ENCODE measurements around the gene ZNF805. TPM values are rescaled to one million over a fixed set of nuclear protein-coding genes. Genes with fewer than 3 reads are reported as not detected.
A peak's percentile ranks its signal among the peaks of the same experiment; 100 is the strongest.

Gene ZNF805
- total RNA-seq, 1 experiment from 2014 or later, result 13.5 TPM

DNA sequence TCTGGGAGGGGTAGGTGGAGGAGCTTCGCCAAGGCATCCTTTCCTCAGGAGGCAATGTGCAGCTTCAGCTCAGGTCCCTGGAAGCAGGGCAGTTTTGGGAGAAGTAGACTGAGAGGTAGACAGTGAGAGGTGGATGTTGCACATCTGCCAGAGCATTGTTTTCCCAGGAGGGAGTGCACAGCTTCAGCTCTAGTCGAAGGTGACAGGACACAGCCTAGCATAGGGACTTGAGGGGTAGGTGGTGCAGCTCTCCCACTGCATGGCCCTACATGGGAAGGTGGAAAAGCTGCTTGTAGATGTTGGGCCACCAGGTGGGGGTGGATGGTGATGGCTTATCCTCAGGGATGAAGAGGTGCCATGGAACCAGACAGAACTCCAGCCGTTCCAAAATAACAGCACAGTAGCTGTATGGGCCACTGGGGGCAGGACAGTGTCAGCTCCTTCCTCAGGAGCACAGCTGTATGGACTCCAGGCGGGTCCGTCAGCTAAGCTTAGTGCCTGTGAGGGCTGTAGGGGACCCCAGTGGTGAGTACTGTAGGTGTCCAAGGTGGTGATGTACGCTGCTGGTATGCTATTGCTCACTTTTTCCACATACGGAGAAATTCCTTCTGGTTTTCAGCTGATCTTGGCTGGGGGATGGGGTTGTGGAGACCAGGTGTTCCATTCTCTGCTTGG is 62.4 kb downstream of the ZNF805 start:
- Histone ChIP-seq H3K27me3 (ENCODE audit: insufficient read depth, low read depth) (no peaks in the 10 kb centered on the region), H3K27ac (peak overlapping the region; percentile 59), H3K9me2 (ENCODE audit: insufficient read depth) (no peaks in the 10 kb centered on the region), H3K36me3 (ENCODE audit: low read depth) (peaks cover 40% of the 10 kb centered on the region), H3F3A (ENCODE audit: insufficient read depth, low read depth) (peaks cover 57% of the 10 kb centered on the region), H3K4me3 (no peak overlapping the region), H2AFZ (no peak overlapping the region), H3K79me2 (ENCODE audit: low read depth) (peaks cover 53% of the 10 kb centered on the region), H3K4me2 (peak overlapping the region; percentile 35; the same call in 1 of the 2 replicates), H3K9me3 (ENCODE audit: insufficient read depth, low read depth) (peaks cover under 1% of the 10 kb centered on the region; the same call in 1 of the 2 replicates), H4K20me1 (ENCODE audit: insufficient read depth) (peaks cover 36% of the 10 kb centered on the region), H3K4me1 (replicated peaks; ENCODE audit: insufficient read depth) (peaks cover 26% of the 10 kb centered on the region)
- TF ChIP-seq, protein P1, sequence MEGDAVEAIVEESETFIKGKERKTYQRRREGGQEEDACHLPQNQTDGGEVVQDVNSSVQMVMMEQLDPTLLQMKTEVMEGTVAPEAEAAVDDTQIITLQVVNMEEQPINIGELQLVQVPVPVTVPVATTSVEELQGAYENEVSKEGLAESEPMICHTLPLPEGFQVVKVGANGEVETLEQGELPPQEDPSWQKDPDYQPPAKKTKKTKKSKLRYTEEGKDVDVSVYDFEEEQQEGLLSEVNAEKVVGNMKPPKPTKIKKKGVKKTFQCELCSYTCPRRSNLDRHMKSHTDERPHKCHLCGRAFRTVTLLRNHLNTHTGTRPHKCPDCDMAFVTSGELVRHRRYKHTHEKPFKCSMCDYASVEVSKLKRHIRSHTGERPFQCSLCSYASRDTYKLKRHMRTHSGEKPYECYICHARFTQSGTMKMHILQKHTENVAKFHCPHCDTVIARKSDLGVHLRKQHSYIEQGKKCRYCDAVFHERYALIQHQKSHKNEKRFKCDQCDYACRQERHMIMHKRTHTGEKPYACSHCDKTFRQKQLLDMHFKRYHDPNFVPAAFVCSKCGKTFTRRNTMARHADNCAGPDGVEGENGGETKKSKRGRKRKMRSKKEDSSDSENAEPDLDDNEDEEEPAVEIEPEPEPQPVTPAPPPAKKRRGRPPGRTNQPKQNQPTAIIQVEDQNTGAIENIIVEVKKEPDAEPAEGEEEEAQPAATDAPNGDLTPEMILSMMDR (conservative IDR thresholded peaks at IDR 0.05), result no peak
- TF ChIP-seq EZH2 (IDR thresholded peaks at IDR 0.05; ENCODE audit: low read depth), result no peak
- DNase-seq, result peak in 1 of 2 experiments; percentile 24
- ChIA-PET POLR2A (ENCODE audit: unreplicated experiment) (interaction anchor here (0.6 kb wide), 1 partner anchor 8 kb away, joined by 4 read pairs; no protein-coding TSS in a partner anchor), CTCF (no interaction called here)
- intact Hi-C loops (cut with micrococcal nuclease; ENCODE audit: unreplicated experiment), result loop anchor here (1.0 kb wide), 2 partner anchors 17 to 24 kb away; partner anchors contain the start of gene ZNF543
- no TSS peak for BruUV-seq (replicated peaks)

Other genes starting within 250 kb of the ZNF805 start
- not detected in 2 replicates for gene USP29, start 120.6 kb upstream of the ZNF805 start, total RNA-seq (2021)
- not detected in 2 replicates for gene ZIM3, start 95.4 kb upstream of the ZNF805 start, total RNA-seq (2021)
- not detected in 2 replicates for gene DUXA, start 73.1 kb upstream of the ZNF805 start, total RNA-seq (2021)
- 30.6 and 51.6 TPM in 2 replicates for gene ZNF264, start 49.1 kb upstream of the ZNF805 start, total RNA-seq (2021)
- 0.55 and 3.9 TPM in 2 replicates for gene AURKC, start 9.6 kb upstream of the ZNF805 start, total RNA-seq (2021)
- gene ZNF460, start 39.9 kb downstream of the ZNF805 start, total RNA-seq (2021), result 84.0 and 94.2 TPM in 2 replicates
- 8.9 and 9.5 TPM in 2 replicates for gene ZNF543, start 79.8 kb downstream of the ZNF805 start, total RNA-seq (2021)
- gene ZNF304, start 110.6 kb downstream of the ZNF805 start, total RNA-seq (2021), result 10.9 and 11.4 TPM in 2 replicates
- gene TRAPPC2B, start 122.9 kb downstream of the ZNF805 start, total RNA-seq (2021), result 14.1 and 15.3 TPM in 2 replicates
- gene ZNF547, start 122.9 kb downstream of the ZNF805 start, total RNA-seq (2021), result 3.1 and 6.0 TPM in 2 replicates
- 18.0 and 18.2 TPM in 2 replicates for gene ZNF548, start 149.2 kb downstream of the ZNF805 start, total RNA-seq (2021)
- gene ZNF17, start 170.5 kb downstream of the ZNF805 start, total RNA-seq (2021), result 10.5 TPM in 2 replicates
- 17.9 and 19.4 TPM in 2 replicates for gene ZNF749, start 194.7 kb downstream of the ZNF805 start, total RNA-seq (2021)
- gene VN1R1, start 216.5 kb downstream of the ZNF805 start, total RNA-seq (2021), result 0.70 and 0.98 TPM in 2 replicates
- gene ZNF772, start 236.9 kb downstream of the ZNF805 start, total RNA-seq (2021), result 8.3 and 9.1 TPM in 2 replicates
- gene ZNF419, start 247.1 kb downstream of the ZNF805 start, total RNA-seq (2021), result 12.9 and 15.2 TPM in 2 replicates